ENCODE data around the gene KLHL8.

- TF ChIP-seq CTCF (IDR thresholded peaks at IDR 0.05) (no peak), POLR2A (IDR thresholded peaks at IDR 0.05) (no peak)
These were observed 16.4 kb upstream of the KLHL8 start for GRCh38 chr4:87236861-87237260.

Measured in prostate gland (tissue), 2 donors.